Brain microvascular endothelial cell (primary cell): ENCODE data around the gene OR10A3.
A peak's percentile ranks its signal among the peaks of the same experiment; 100 is the strongest.
"Not testable (repeated sequence)": the region's sequence is repeated elsewhere in the genome, so short reads cannot be mapped to it uniquely, and the experiment has no call there.

Source experiments
- DNase-seq: peaks from one replicate; pipeline ENCODE4 v3.0.0-alpha.2; 2020
- H3K27ac ChIP-seq: fragments of 250-450 bp; sonication (Bioruptor Pico); 2 replicates; pipeline ENCODE4 v1.5.1; 2020; ENCODE audit warnings: mild to moderate bottlenecking, moderate library complexity
- H3K27me3 ChIP-seq: fragments of 250-450 bp; sonication (Bioruptor Pico); replicated peaks from 2 replicates; pipeline ENCODE4 v1.5.1; 2020; ENCODE audit warnings: mild to moderate bottlenecking
- H3K36me3 ChIP-seq: fragments of 250-450 bp; sonication (Bioruptor Pico); replicated peaks from 2 replicates; pipeline ENCODE4 v1.5.1; 2020; ENCODE audit warnings: mild to moderate bottlenecking
- H3K4me3 ChIP-seq: 2 replicates; pipeline ENCODE4 v1.5.1; 2011; ENCODE audit warnings: low read depth, mild to moderate bottlenecking, control low read depth, low read length, moderate library complexity
- in situ Hi-C: cut with HindIII; loops from 2 replicates; pipeline ENCODE4 v1.10.0; 2017; ENCODE audit warnings: low sequenced_read_pairs, low pct_ligation_motif_present
- TF ChIP-seq, protein P1 (sequence below): IDR thresholded peaks from 2 replicates; pipeline ENCODE4 v1.5.1; 2011; ENCODE audit warnings: low read depth, mild to moderate bottlenecking, moderate library complexity, low read length, control low read depth, inconsistent platforms; ENCODE audit errors: missing control alignments

Gene OR10A3, protein sequence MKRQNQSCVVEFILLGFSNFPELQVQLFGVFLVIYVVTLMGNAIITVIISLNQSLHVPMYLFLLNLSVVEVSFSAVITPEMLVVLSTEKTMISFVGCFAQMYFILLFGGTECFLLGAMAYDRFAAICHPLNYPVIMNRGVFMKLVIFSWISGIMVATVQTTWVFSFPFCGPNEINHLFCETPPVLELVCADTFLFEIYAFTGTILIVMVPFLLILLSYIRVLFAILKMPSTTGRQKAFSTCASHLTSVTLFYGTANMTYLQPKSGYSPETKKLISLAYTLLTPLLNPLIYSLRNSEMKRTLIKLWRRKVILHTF

DNA sequence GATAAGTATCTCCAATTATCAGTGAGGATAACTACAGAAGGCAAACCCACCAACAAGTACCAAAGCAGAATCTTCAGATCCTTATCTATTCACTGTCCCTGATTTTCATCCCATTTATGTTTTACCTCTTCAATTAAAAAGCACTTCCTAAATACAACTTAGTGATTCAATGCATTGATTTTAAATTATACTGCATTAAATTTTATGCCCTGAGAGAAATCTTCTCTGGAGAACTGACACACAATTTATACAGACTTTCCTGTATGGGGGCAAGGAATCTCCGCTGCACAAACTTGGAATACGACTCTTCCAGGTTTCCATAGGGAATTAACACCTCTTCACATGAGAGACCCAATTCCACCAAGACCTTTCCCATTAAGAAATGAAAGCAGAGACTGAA is at the start of gene OR10A3:
TSS of gene OR10A3 (minus strand) at position 101 of the 400 bp plus-strand sequence. CDS start 2,188 bp downstream, outside the sequence.
- Histone ChIP-seq H3K27me3 (no peaks in the 10 kb centered on the region), H3K36me3 (no peaks in the 10 kb centered on the region), H3K27ac (no peak within 1 kb of the TSS), H3K4me3 (no peak within 1 kb of the TSS)
- TF ChIP-seq, protein P1, sequence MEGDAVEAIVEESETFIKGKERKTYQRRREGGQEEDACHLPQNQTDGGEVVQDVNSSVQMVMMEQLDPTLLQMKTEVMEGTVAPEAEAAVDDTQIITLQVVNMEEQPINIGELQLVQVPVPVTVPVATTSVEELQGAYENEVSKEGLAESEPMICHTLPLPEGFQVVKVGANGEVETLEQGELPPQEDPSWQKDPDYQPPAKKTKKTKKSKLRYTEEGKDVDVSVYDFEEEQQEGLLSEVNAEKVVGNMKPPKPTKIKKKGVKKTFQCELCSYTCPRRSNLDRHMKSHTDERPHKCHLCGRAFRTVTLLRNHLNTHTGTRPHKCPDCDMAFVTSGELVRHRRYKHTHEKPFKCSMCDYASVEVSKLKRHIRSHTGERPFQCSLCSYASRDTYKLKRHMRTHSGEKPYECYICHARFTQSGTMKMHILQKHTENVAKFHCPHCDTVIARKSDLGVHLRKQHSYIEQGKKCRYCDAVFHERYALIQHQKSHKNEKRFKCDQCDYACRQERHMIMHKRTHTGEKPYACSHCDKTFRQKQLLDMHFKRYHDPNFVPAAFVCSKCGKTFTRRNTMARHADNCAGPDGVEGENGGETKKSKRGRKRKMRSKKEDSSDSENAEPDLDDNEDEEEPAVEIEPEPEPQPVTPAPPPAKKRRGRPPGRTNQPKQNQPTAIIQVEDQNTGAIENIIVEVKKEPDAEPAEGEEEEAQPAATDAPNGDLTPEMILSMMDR, result no peak
- in situ Hi-C loops, result no loop called here
- DNase-seq, result no peak

DNA sequence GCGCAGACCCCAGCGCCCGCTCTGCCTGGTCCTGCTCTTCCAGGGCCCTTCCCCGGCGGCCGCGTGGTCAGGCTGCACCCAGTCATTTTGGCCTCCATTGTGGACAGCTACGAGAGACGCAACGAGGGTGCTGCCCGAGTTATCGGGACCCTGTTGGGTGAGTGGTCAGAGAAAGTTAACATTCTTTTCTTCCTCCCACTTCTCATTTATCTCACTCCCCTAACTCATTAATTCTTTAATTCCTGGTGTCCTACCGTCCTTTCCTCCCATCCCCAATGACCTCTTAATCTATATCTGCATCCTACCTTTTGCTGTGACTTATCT is 46.0 kb upstream of the OR10A3 start:
- DNase-seq, in situ Hi-C loops, H3K27me3 ChIP-seq: not testable (repeated sequence)
- Histone ChIP-seq H3K36me3 (peaks cover 16% of the 10 kb centered on the region), H3K27ac (peak overlapping the region; percentile 66), H3K4me3 (peak overlapping the region; percentile 66)

DNA sequence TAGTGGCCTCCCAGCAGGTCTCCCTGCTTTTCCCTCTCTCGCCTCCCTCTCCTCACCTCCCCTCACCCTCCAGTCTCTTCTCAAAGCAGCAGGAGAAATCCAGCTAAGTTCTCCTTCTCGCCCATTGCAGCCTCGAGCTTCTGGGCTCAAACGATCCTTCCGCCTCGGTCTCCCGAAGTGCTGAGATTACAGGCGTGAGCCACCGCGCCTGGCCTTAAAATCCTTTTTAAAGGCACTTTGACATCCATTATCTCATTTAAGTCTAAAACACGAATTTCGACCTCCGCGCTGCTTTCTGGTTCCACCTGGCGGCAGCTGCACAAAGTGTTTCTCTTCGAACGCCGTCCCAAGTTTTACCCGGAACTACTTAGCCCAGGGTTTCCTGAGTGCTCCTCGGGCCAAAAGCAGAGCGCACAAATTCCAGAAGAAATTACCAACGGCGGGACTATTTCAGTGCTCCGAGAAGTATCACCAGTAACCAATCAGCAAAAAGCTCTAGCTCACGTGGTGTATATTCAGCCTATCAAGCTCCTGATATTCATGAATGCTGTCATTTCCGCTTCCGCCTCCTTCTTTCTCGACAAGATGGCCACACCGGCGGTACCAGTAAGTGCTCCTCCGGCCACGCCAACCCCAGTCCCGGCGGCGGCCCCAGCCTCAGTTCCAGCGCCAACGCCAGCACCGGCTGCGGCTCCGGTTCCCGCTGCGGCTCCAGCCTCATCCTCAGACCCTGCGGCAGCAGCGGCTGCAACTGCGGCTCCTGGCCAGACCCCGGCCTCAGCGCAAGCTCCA is 45.5 kb upstream of the OR10A3 start, which contains the start of gene EIF3F:
TSS of gene EIF3F (plus strand) at position 570 of the 792 bp plus-strand sequence. CDS start at position 586, 16 bp downstream.
- DNase-seq, result peak; percentile 100
- TF ChIP-seq, protein P1, result peak; percentile 89
- no peaks in the 10 kb centered on the region for H3K27me3 ChIP-seq
- peaks cover 10% of the 10 kb centered on the region for H3K36me3 ChIP-seq
- in situ Hi-C loops, result no loop called here
- peak within 1 kb of the TSS; percentile 66 for H3K27ac ChIP-seq
- peak within 1 kb of the TSS; percentile 66 for H3K4me3 ChIP-seq

DNA sequence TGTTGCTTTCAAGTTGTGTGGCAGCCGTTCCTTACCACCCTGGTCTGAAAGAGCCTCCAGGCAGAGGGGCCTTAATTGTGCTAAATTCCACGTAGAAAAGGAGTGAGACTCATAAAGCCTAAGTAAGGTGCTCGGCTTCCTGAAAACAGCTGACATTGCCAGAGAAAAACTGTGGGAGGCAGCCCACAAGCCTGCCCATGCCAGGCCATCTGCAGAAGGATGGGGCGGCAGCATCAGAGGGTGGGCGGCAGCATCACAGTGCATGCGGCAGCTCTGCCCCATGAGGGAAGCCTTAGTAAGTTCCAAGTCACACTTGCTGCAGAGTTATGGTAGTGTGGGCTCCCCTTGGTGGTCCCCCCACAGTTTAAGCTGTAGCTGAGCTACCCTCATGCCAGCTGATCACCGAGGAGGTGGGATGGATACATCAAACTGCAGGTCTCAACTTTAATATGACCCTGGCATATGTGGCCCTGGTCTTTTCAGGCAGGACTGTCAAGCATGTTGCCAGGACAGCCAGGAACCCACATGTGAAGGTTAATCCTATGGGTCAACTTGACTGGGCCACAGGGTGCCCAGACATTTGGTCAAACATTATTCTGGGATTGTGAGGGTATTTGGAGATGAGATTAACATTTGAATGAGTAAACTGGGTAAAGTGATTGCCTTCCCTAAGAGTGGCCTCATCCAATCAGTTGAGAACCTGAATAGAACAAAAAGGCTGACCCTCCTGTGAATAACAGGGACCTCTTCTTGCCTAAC is 42.5 kb upstream of the OR10A3 start:
- Histone ChIP-seq H3K36me3 (no peaks in the 10 kb centered on the region), H3K27ac (no peak overlapping the region), H3K4me3 (no peak overlapping the region), H3K27me3 (no peaks in the 10 kb centered on the region)
- in situ Hi-C loops, result no loop called here
- TF ChIP-seq, protein P1, result no peak
- DNase-seq, result no peak

DNA sequence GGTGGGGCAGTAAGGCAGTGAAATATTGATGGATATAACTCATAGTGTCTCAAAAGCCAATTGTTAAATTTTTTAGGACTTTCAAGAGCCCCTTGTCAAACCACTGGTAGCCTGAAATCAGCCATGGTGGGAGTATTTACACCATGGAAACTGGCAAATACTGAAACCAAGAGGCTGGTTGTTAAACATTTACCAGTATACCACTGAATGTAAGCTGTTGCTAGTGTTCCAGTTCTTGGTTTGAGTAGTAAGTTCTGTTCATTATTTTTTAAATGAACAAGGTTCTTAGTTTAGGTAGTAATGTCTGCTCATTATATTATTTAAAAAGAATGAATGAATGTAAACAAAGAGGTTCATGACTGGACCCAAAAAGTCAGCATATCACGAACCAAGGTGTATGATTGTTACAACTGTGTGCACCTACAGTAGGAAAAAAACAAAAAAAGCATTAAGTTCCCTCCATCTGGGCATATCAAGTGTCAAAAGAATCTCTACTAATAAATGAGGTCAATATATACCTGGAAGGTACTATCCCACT is 41.1 kb upstream of the OR10A3 start:
- TF ChIP-seq, protein P1, result no peak
- no peak overlapping the region for H3K27ac ChIP-seq
- in situ Hi-C loops, result no loop called here

DNA sequence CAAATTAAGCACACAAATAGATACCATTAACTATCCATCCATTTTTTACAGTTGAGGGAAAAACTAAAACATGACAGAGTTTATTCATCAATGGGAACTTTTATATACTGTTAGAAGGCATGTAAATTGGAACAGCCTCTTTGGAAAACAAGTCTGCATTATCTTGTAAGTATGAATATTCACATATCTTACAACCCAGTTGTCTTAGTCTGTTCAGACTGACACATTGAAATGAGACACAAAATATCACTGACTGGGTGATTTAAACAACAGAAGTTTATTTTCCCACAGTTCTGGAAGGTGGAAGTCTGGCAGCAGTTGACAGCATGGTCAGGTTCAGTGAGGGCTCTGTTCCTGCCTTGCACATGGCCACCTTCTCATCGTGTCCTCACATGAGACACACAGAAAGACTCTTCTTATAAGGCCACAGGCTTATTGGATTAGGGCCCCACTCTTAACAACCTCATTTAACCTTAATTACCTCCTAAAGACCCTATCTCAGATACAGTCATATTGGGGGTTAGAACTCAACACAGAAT is 40.2 kb upstream of the OR10A3 start:
- no peak overlapping the region for H3K27ac ChIP-seq
- H3K27me3 ChIP-seq, result no peaks in the 10 kb centered on the region
- no peaks in the 10 kb centered on the region for H3K36me3 ChIP-seq
- no peak overlapping the region for H3K4me3 ChIP-seq
- no peak for DNase-seq
- TF ChIP-seq, protein P1, result no peak
- in situ Hi-C loops, result no loop called here

More for the DNA sequence above, 41.1 kb upstream of the OR10A3 start:
- no peak for DNase-seq
- Histone ChIP-seq H3K4me3 (no peak overlapping the region), H3K27me3 (no peaks in the 10 kb centered on the region), H3K36me3 (no peaks in the 10 kb centered on the region)
